Liver (tissue), 3 donors: ENCODE measurements around the gene ANTXR1.

Source experiments
- EGR1 ChIP-seq, 2 donors: IDR thresholded peaks; 2 replicates each; pipeline ENCODE4 v1.6.1; 2016 to 2018; ENCODE audit warnings: antibody characterized with exemption in 2 of 2, low read depth in 2 of 2
- GABPA ChIP-seq, 2 donors: IDR thresholded peaks in 1 of 2; conservative IDR thresholded peaks in 1 of 2; 2 replicates each; pipeline ENCODE4 v1.6.1; 2016; ENCODE audit warnings: antibody characterized with exemption in 2 of 2, mild to moderate bottlenecking in 1 of 2, moderate library complexity in 1 of 2
- HNF4A ChIP-seq, 2 donors: conservative IDR thresholded peaks; 2 replicates each; pipeline ENCODE4 v1.6.1; 2016; ENCODE audit warnings: antibody characterized with exemption in 2 of 2, mild to moderate bottlenecking in 2 of 2
- HNF4G ChIP-seq: IDR thresholded peaks from 2 replicates; pipeline ENCODE4 v1.6.1; 2016; ENCODE audit warnings: antibody characterized with exemption
- JUND ChIP-seq, 2 donors: IDR thresholded peaks; 2 replicates each; pipeline ENCODE4 v1.6.1; 2016; ENCODE audit warnings: antibody characterized with exemption in 2 of 2
- MAX ChIP-seq: IDR thresholded peaks from 2 replicates; pipeline ENCODE4 v1.6.1; 2016; ENCODE audit warnings: antibody characterized with exemption
- SP1 ChIP-seq: IDR thresholded peaks from 2 replicates; pipeline ENCODE4 v1.6.1; 2018; ENCODE audit warnings: antibody characterized with exemption, mild to moderate bottlenecking
- YY1 ChIP-seq: IDR thresholded peaks from 2 replicates; pipeline ENCODE4 v1.6.1; 2016; ENCODE audit warnings: antibody characterized with exemption, mild to moderate bottlenecking
- TF ChIP-seq, protein P1 (sequence below): fragments of 150-350 bp; IDR thresholded peaks from 2 replicates; pipeline ENCODE4 v1.5.1; 2017; ENCODE audit warnings: improper control_type of control experiment, low read depth, low read length; ENCODE audit not compliant: missing input control
- TF ChIP-seq, protein P2 (sequence below): IDR thresholded peaks from 2 replicates; pipeline ENCODE4 v1.6.1; 2016; ENCODE audit warnings: antibody characterized with exemption
- TF ChIP-seq, protein P3 (sequence below): IDR thresholded peaks from 2 replicates; pipeline ENCODE4 v1.6.1; 2016; ENCODE audit warnings: antibody characterized with exemption, mild to moderate bottlenecking
- donor health status: healthy.
- donor health status: healthy.

DNA sequence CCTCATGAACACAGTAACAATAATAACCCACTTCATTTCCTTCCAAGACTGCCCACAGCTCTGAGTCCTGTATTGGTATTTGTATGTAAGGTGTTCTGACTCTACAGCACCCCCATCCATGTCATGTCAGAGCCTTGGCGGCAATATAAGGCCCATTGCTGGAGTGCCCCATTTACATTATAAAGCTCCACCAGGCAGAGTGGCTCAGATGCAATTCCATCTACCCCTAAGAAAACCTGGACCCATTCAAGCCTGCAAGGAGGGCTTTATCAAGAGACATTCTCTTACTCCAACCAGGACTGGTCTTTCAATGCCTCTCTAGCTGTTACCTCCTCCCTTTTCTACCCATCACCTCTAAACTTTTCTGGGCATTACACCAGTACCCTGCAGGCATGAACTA, 101.6 kb downstream of the ANTXR1 start:
- TF ChIP-seq, protein P1, sequence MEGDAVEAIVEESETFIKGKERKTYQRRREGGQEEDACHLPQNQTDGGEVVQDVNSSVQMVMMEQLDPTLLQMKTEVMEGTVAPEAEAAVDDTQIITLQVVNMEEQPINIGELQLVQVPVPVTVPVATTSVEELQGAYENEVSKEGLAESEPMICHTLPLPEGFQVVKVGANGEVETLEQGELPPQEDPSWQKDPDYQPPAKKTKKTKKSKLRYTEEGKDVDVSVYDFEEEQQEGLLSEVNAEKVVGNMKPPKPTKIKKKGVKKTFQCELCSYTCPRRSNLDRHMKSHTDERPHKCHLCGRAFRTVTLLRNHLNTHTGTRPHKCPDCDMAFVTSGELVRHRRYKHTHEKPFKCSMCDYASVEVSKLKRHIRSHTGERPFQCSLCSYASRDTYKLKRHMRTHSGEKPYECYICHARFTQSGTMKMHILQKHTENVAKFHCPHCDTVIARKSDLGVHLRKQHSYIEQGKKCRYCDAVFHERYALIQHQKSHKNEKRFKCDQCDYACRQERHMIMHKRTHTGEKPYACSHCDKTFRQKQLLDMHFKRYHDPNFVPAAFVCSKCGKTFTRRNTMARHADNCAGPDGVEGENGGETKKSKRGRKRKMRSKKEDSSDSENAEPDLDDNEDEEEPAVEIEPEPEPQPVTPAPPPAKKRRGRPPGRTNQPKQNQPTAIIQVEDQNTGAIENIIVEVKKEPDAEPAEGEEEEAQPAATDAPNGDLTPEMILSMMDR = no peak
- TF ChIP-seq YY1 (no peak), HNF4A (conservative IDR thresholded peaks at IDR 0.05) (no peak), JUND (IDR thresholded peaks at IDR 0.05) (no peak), SP1 (no peak), GABPA (IDR thresholded peaks at IDR 0.05 in 1 of 2, conservative IDR thresholded peaks at IDR 0.05 in 1 of 2) (no peak), MAX (no peak), HNF4G (no peak), EGR1 (IDR thresholded peaks at IDR 0.05; ENCODE audit: low read depth in 2 of 2) (no peak)
- TF ChIP-seq, protein P2, sequence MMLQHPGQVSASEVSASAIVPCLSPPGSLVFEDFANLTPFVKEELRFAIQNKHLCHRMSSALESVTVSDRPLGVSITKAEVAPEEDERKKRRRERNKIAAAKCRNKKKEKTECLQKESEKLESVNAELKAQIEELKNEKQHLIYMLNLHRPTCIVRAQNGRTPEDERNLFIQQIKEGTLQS = no peak
- TF ChIP-seq, protein P3, sequence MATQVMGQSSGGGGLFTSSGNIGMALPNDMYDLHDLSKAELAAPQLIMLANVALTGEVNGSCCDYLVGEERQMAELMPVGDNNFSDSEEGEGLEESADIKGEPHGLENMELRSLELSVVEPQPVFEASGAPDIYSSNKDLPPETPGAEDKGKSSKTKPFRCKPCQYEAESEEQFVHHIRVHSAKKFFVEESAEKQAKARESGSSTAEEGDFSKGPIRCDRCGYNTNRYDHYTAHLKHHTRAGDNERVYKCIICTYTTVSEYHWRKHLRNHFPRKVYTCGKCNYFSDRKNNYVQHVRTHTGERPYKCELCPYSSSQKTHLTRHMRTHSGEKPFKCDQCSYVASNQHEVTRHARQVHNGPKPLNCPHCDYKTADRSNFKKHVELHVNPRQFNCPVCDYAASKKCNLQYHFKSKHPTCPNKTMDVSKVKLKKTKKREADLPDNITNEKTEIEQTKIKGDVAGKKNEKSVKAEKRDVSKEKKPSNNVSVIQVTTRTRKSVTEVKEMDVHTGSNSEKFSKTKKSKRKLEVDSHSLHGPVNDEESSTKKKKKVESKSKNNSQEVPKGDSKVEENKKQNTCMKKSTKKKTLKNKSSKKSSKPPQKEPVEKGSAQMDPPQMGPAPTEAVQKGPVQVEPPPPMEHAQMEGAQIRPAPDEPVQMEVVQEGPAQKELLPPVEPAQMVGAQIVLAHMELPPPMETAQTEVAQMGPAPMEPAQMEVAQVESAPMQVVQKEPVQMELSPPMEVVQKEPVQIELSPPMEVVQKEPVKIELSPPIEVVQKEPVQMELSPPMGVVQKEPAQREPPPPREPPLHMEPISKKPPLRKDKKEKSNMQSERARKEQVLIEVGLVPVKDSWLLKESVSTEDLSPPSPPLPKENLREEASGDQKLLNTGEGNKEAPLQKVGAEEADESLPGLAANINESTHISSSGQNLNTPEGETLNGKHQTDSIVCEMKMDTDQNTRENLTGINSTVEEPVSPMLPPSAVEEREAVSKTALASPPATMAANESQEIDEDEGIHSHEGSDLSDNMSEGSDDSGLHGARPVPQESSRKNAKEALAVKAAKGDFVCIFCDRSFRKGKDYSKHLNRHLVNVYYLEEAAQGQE = no peak
